ENCODE data around the gene TEKT4.
"Not testable (repeated sequence)": the region's sequence is repeated elsewhere in the genome, so short reads cannot be mapped to it uniquely, and the experiment has no call there.

Gene TEKT4

DNA sequence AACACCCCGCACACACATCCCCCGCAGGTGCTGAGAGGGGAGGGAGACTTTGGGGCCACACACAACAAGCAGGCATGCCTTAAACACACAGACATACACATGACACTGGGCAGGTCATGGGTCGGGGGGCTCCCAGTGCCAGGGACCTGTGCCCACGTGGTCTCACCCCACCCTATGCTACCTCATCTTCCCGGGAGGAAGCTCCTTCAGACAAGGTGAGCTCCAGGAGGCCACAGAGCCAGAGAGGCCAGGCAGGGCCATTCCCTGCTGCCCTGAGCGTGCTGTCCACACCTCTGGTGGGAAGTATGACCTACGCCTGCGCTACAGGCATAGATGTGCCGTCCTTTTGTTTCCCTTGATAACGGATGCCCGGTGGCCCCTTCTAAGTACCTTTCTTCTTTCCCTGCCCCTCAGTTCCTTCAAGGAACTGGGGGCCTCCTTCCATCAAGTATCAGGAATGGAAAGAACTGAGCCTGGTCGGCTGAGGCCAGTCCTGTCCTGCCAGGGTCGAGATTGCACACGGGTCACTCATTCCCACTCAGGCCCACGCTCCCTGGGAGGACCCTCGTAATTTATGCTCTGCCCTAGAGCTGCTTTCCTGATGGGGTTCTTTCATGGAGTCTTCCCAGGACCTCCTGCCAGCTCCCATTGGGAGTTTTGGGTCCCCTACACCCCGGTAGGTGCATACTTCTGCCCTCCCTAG is 4.7 kb downstream of the TEKT4 start:
- in situ Hi-C loops (cut with HindIII; ENCODE audit: low sequenced_read_pairs): no loop called here

DNA sequence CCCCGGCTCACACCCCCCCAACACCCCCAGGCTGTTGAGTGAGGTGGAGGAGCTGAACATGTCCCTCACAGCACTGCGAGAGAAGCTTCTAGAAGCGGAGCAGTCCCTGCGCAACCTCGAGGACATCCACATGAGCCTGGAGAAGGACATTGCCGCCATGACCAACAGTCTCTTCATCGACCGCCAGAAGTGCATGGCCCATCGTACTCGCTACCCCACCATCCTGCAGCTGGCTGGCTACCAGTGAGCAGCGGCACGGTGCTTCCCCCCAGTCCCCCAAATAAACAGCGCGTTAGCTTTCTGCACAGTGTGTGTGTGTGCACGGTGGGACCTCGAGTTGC is 5.3 kb downstream of the TEKT4 start:
- in situ Hi-C loops (cut with HindIII; ENCODE audit: low sequenced_read_pairs): no loop called here

DNA sequence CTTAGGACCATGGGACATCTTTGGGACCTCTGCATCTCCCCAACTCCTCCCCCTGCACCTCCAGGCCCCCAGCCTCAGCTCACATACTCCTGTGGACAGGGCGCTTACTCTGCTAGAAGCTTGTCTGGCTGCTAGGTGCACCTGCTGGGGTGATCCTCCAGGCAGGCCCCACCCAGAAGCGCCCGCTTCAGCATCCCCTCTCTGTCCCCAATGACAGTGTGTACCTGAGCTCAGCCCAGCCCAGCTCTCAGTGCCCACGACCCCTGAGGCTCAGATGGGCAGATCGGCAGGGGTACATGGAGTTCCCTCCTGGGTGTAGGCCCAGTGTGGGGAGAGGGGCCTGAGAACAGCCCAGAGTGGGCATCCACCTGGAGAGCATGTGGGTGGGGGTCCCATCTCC is 5.9 kb downstream of the TEKT4 start:
- in situ Hi-C loops (cut with HindIII; ENCODE audit: low sequenced_read_pairs): no loop called here

DNA sequence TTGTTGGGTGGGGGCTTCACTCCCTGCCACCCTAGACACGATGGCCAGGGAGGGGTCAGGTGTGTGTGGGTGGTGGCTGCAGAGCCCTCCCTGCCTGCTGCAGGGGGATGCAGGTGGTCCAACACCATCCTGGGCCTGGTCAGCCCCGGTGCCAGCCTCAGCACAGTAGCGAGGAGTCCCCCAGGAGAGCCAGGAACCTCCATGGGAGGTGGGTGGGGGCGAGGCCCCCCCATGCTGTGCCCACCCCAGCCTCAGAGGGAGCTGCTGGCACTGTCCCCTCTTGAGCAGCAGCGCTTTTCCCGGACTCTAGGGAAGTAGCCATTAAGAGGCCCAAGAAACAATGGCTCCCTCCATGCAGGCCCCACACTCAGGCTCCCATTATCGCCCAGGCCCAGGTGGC is 7.3 kb downstream of the TEKT4 start:
- in situ Hi-C loops (cut with HindIII; ENCODE audit: low sequenced_read_pairs): not testable (repeated sequence)

DNA sequence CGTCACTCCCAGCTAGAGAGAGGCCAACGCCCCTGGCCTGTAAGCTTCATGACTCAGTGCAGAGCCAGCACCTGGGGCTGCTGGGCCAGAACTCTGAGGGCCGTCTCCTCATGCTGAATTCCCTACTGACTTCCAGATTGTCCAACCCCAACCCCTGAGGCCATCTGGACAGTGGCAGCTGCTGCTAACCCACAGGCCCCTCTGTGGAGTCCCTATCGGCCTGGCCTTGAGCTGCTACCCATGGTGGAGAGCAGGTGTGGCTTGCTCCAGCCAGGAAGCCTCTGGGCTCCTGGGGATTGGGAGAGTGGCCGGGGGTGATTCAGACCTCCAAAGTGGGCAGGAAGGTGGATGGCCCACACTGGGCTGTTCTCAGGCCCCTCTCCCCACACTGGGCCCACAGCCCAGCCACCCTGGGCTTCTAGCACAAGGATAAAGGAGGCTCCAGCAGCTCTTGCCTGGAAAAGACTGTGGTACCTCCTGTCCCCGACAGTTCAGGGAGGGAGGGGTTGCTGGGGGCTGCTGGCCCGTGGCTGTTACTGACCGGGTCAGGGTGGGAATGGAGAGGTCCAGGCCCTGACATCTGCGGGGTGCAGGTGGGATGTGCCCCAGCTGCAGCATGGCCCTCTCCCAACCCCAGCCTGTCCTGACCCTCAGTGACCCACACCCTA is 8.2 kb downstream of the TEKT4 start:
- in situ Hi-C loops (cut with HindIII; ENCODE audit: low sequenced_read_pairs): no loop called here

DNA sequence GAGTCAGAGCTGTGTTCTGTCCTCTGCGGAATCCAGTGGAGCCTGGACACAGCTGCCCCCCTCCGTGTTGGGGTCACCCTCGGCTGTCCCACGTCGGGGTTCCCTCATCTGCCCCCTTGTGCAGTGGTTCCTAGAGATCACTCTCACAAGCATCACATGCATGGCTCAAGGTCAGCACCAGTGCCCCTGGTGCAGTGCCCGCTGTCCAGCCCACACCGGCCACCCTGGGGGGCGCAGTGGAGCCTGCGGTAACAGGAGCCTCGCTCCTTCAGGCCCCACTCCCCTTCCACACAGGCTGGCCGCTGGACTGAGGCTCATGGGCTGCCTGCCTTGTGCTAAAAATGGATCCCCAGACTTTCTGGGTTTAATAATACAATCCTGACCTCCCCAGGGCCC is 8.8 kb downstream of the TEKT4 start:
- in situ Hi-C loops (cut with HindIII; ENCODE audit: low sequenced_read_pairs): no loop called here

DNA sequence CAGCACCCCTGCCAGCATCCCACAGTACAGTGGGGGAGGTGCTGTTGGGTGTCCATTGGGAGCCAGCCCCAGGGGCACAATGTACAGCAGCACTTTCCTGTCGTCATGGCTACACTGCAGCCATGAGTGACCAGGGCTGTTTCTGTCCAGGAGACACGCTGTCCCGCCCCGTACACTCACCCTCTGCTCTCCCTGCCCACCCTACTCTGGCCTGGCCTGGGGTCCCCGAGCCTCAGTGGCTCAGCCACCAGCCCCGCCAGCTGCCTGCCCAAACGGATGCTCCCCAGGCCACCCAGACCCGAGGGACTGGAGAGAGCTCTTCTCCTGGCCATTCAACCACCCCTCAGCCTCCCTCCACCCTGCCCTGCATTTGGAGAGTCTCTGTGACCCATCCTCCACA is 9.3 kb downstream of the TEKT4 start:
- in situ Hi-C loops (cut with HindIII; ENCODE audit: low sequenced_read_pairs): no loop called here

DNA sequence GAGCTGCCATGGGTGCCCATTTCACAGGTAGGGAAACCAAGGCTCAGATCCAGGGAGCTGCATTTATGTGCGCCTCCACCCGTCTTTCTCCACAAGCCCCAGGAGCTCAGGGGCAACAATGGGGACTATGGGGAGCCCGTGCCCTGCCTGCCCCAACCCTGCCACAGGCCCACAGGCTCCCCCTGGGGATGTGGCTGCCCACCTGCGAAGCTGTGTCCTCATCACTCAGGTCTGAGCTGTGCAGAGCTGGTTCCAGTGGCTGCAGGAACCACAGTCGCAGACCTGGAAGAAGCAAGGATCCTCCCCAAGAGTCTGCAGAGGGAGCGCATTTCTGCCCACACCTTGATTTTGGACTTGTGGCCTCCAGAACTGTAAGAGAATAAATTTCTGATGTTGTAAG is 9.8 kb downstream of the TEKT4 start:
- in situ Hi-C loops (cut with HindIII; ENCODE audit: low sequenced_read_pairs): no loop called here

DNA sequence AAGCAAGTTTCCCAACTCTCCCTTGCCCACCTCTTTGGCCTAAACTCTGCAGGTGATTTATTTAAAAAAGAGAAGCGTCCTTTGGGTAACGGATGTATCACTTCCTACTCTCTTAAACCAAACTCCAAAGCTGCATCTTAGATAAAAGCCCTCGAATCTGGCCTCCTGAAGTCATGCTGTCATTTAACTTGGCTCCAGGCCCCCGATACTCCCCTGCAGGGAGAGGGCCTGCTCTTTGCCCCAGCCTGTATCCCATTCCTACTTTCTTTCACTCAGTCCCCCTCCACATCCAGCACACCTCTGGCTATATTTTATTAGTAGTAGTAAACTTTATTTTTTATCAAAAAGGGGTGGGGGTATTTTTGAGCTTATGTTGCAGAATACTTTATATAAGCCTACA is 19.0 kb downstream of the TEKT4 start:
- in situ Hi-C loops (cut with HindIII; ENCODE audit: low sequenced_read_pairs): no loop called here

DNA sequence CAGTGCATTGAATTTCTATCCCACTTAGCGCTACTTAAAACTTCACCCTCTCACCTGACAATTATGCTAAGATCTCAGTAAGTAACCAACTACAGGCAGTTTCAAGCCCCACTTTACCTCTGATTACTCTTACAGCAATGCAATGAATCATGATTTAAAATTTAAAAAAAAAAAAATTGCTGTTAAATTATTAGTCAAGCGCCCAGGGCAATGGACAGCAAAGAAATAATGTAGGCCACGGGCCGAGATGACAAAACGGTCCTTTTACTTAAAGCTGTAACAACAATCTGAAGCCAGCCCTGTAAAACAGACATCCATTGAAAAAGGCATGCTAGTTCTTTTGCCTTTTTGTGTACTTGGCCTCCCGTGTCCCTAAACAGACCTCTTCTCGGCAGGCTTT is 24.0 kb downstream of the TEKT4 start:
- in situ Hi-C loops (cut with HindIII; ENCODE audit: low sequenced_read_pairs): not testable (repeated sequence)

DNA sequence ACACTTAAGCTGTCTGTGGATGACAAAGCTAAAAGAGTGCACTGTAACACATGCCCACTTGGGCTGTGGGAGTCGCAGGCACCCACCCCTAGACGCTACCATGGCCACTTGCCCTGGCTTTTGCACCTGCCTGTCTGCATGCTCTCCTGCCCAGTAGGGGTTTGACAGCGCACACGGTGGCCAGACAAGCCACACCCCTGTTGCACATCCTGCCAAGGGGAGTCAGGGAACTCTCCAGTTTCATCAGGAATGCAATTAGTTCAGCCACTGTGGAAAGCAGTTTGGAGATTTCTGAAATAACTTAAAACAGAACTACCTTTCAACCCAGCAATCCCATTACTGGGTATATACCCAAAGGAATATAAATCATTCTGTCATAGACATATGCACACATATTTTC is 35.7 kb downstream of the TEKT4 start:
- in situ Hi-C loops (cut with HindIII; ENCODE audit: low sequenced_read_pairs): not testable (repeated sequence)

DNA sequence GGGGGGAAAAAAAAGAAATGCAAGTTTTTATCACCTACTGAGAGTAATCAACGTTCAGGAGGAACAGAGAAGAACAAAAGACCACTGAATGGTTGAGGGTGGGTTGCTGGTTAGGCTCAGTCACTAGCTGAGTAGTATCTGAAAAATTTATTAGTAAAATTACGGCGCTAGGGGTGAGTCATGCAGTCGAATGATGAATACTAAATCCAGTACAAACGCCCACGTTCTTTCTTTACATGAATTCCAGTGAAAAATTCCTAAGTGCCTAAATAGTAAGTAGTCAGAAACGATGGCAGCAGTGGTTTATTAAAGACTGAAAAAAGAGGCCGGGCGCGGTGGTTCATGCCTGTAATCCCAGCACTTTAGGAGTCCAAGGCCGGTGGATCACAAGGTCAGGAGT is 52.0 kb downstream of the TEKT4 start:
- in situ Hi-C loops (cut with HindIII; ENCODE audit: low sequenced_read_pairs): no loop called here

DNA sequence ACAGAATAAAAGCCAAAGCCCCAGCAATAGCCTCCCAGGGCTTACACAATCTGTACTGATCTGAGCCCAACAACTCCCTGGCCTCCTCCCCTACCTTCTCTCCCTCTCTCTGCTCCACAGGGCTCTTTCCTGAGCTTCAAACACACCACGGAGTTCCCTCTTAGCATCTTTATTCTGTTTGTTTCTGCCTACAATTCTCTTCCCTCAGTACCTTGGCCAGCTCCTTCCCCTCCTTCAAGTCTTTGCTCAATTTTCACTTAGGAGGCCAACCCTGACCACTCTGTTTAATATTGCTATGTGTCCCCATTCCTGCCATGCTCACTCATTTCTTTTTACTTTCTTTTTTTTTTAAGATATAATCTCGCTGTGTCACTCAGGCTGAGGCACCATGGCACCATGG is 53.8 kb downstream of the TEKT4 start:
- in situ Hi-C loops (cut with HindIII; ENCODE audit: low sequenced_read_pairs): not testable (repeated sequence)
